Gastrocnemius medialis (tissue), 4 donors: ENCODE results near the gene ODAD4.

ENCODE experiments used
- POLR2A ChIP-seq, 2 donors: fragments of 450-650 bp; IDR thresholded peaks; one replicate each; pipeline ENCODE4 v1.6.1; 2017; ENCODE audit warnings: antibody characterized with exemption in 2 of 2, mild to moderate bottlenecking in 2 of 2, moderate library complexity in 2 of 2
- TF ChIP-seq, protein P1 (sequence below), 5 experiments: fragments of 450-650 bp in 3 of 5; fragments of 200-600 bp in 2 of 5; sonication (generic) in 2 of 5; IDR thresholded peaks in 4 of 5; conservative IDR thresholded peaks in 1 of 5; 1 replicate in 4 of 5; 2 replicates in 1 of 5; pipeline ENCODE4 v1.5.1; 2016 to 2019; ENCODE audit warnings: antibody characterized with exemption in 5 of 5, mild to moderate bottlenecking in 3 of 5, moderate library complexity in 3 of 5

DNA sequence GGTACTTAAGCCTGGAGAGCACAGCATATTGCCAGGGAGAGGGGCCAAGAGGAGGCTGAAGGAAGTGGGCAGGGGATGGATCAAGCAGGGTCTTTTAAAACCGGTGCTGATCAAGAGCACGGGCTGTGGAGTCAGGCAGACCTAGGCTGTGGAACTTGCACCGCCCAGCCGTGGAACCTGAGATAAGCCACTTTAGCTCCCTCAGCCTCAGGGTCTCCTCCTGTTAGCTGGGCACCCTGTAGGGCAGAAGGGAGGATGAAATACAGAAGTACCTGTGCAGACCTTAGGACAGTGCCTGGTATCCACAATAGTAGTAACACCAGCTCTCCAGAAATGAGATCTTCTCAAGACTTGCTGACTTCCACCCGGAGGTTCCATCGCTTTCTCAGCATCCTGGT lies 9.3 kb downstream of the ODAD4 start:
- TF ChIP-seq POLR2A (IDR thresholded peaks at IDR 0.05): no peak
- TF ChIP-seq, protein P1, sequence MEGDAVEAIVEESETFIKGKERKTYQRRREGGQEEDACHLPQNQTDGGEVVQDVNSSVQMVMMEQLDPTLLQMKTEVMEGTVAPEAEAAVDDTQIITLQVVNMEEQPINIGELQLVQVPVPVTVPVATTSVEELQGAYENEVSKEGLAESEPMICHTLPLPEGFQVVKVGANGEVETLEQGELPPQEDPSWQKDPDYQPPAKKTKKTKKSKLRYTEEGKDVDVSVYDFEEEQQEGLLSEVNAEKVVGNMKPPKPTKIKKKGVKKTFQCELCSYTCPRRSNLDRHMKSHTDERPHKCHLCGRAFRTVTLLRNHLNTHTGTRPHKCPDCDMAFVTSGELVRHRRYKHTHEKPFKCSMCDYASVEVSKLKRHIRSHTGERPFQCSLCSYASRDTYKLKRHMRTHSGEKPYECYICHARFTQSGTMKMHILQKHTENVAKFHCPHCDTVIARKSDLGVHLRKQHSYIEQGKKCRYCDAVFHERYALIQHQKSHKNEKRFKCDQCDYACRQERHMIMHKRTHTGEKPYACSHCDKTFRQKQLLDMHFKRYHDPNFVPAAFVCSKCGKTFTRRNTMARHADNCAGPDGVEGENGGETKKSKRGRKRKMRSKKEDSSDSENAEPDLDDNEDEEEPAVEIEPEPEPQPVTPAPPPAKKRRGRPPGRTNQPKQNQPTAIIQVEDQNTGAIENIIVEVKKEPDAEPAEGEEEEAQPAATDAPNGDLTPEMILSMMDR (IDR thresholded peaks at IDR 0.05 in 4 of 5, conservative IDR thresholded peaks at IDR 0.05 in 1 of 5): no peak
